Measurements from ENCODE around the gene KIAA0930. TPM values are rescaled to one million over a fixed set of nuclear protein-coding genes. Genes with fewer than 3 reads are reported as not detected.

The KIAA0930 gene
- total RNA-seq, 4 donors from 2014 or later = 51.6 to 64.9 (median 62.0) TPM

DNA sequence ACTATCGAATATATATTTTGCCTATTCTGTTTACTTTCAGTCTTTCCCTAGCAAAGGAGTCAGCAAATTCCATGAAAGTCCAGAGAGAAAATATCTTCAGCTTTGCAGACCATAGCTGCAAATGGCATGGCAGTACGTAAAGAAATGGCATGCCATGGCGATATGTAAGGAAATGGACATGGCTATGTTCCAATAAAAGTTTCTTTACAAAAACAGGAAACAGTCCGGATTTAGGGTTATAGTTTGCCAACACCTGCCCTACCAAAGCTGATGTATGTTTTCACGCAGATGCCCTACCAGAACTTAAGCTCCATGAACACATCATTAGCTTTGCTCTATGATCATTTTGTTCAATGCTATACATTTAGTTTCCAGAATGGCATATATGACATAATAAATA is 19.5 kb downstream of the KIAA0930 start:
- peak overlapping the region in 2 of 4 donors; percentile 38 to 46 for H3K27ac ChIP-seq

GRCh38 chr22:45218976-45219375 is 21.7 kb downstream of the KIAA0930 start:
- H3K27ac ChIP-seq = no peak overlapping the region
- WGBS, 2 donors = 73 to 74% methylated on average over 9 of the region's 9 CpGs
- H3K4me1 ChIP-seq = peaks cover 0 to 58% (median 22%) of the 10 kb centered on the region in 4 donors
- no peaks in the 10 kb centered on the region for H3K36me3 ChIP-seq
- no peaks in the 10 kb centered on the region for H3K9me3 ChIP-seq
- no peak overlapping the region for H3K4me3 ChIP-seq
- H3K27me3 ChIP-seq = no peaks in the 10 kb centered on the region
- no peak for DNase-seq (ENCODE audit: low spot score in 2 of 2)
- TF ChIP-seq EP300 (IDR thresholded peaks at IDR 0.05) = no peak
- TF ChIP-seq POLR2A (IDR thresholded peaks at IDR 0.05) = no peak
- TF ChIP-seq CTCF (IDR thresholded peaks at IDR 0.05) = no peak

More for the DNA sequence above, 19.5 kb downstream of the KIAA0930 start:
- H3K27me3 ChIP-seq = no peaks in the 10 kb centered on the region
- WGBS, 2 donors = 52 to 59% methylated on average over 5 of the region's 5 CpGs
- no peak for DNase-seq (ENCODE audit: low spot score in 2 of 2)
- H3K4me3 ChIP-seq = no peak overlapping the region
- TF ChIP-seq EP300 (IDR thresholded peaks at IDR 0.05) = no peak
- no peak for TF ChIP-seq POLR2A (IDR thresholded peaks at IDR 0.05)
- TF ChIP-seq CTCF (IDR thresholded peaks at IDR 0.05) = no peak
- no peaks in the 10 kb centered on the region for H3K9me3 ChIP-seq
- H3K36me3 ChIP-seq = no peaks in the 10 kb centered on the region
- peaks cover 4 to 73% (median 35%) of the 10 kb centered on the region in 4 donors for H3K4me1 ChIP-seq

- Histone ChIP-seq H3K4me3 (no peak overlapping the region), H3K9me3 (no peaks in the 10 kb centered on the region), H3K4me1 (peaks cover 0 to 58% (median 23%) of the 10 kb centered on the region in 4 donors), H3K27ac (no peak overlapping the region), H3K27me3 (no peaks in the 10 kb centered on the region), H3K36me3 (no peaks in the 10 kb centered on the region)
- 94 to 95% methylated on average over 14 of the region's 14 CpGs for WGBS, 2 donors
- TF ChIP-seq POLR2A (IDR thresholded peaks at IDR 0.05) = no peak
- no peak for DNase-seq (ENCODE audit: low spot score in 2 of 2)
These were observed 22.9 kb downstream of the KIAA0930 start for GRCh38 chr22:45217806-45218205.

GRCh38 chr22:45217345-45217744 is 23.3 kb downstream of the KIAA0930 start:
- TF ChIP-seq POLR2A (IDR thresholded peaks at IDR 0.05) = no peak
- TF ChIP-seq CTCF (IDR thresholded peaks at IDR 0.05) = no peak
- TF ChIP-seq EP300 (IDR thresholded peaks at IDR 0.05) = no peak
- no peak for DNase-seq (ENCODE audit: low spot score in 2 of 2)
- H3K27me3 ChIP-seq = no peaks in the 10 kb centered on the region
- no peak overlapping the region for H3K27ac ChIP-seq
- H3K36me3 ChIP-seq = no peaks in the 10 kb centered on the region
- peaks cover 0 to 58% (median 24%) of the 10 kb centered on the region in 4 donors for H3K4me1 ChIP-seq
- no peak overlapping the region for H3K4me3 ChIP-seq
- no peaks in the 10 kb centered on the region for H3K9me3 ChIP-seq
- WGBS, 2 donors = 93 to 95% methylated on average over 6 of the region's 6 CpGs

- Histone ChIP-seq H3K36me3 (no peaks in the 10 kb centered on the region), H3K4me1 (peaks cover 0 to 58% (median 31%) of the 10 kb centered on the region in 4 donors), H3K27me3 (no peaks in the 10 kb centered on the region), H3K27ac (peak overlapping the region in 1 of 4 donors; percentile 39), H3K9me3 (no peaks in the 10 kb centered on the region), H3K4me3 (no peak overlapping the region)
- WGBS, 2 donors = 25 to 32% methylated on average over 16 to 22 of the region's 22 CpGs
- no peak for DNase-seq (ENCODE audit: low spot score in 2 of 2)
- no peak for TF ChIP-seq EP300 (IDR thresholded peaks at IDR 0.05)
- TF ChIP-seq CTCF (IDR thresholded peaks at IDR 0.05) = no peak
- no peak for TF ChIP-seq POLR2A (IDR thresholded peaks at IDR 0.05)
These were observed 24.3 kb downstream of the KIAA0930 start for GRCh38 chr22:45216133-45217003.
